GM18867 (cell line): Measurements from ENCODE around the gene DNAI1.
A peak's percentile ranks its signal among the peaks of the same experiment; 100 is the strongest.
"Not testable (repeated sequence)": the region's sequence is repeated elsewhere in the genome, so short reads cannot be mapped to it uniquely, and the experiment has no call there.

Experiments
- ATAC-seq: cut with Tn5 transposase; IDR thresholded peaks from one replicate; pipeline ENCODE4 v1.9.1; 2021; ENCODE audit warnings: mild to moderate bottlenecking, moderate library complexity; ENCODE audit not compliant: unreplicated experiment

DNAI1 gene

DNA sequence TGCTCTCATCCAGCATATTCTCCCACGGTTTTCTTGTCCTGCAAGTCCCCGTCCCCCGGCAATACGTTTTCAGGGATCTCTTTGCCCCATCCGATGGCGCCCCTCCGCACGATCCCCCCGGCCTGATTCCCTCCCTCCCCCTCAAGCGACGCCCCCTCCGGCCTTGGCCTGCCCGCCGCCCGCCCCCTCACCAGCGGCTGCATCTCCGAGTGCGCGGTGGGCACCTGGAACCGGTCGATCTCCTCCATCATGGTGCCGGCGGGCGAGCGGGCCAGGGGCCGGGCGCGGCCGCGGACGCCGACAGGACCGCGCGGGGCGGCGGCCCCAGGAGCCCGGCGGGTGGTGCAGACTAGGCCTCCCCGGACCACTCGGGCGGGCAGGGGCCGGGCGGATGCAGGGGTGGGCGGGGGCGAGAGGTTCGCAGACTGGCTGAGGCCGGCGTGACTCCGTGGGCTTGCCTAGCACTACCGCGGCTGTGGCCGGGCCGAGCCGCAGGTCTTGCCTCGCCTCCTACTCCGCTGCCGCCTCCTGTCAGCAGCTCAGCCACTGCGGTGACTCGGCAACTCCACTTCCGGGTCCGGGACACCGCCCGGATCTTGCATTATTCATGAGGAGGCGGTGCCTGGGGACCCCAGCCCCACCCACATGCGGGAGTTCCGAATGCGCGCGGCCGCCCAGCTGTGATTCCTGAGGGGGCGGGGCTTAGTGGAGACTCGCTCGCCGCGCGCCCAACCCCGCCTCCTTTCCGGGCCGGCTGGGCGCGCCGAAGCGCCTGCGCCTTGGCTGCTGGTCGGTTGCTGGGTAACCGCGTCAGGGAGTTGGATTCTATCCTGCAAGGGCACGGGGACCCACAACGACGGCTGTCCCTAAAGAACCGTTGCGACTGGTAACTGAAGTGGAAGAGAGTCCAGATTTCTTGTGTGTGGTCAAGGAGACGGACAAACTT lies at the start of gene DNAI1, which contains the start of gene FAM219A:
Gene DNAI1, plus strand, starts transcription at position 793 of the 946 bp plus-strand sequence. CDS start 201 bp downstream, outside the sequence.
Gene FAM219A, minus strand, starts transcription at position 558 of the 946 bp plus-strand sequence. Its CDS starts 307 bp downstream, at position 251.
- ATAC-seq = peak; percentile 98

DNA sequence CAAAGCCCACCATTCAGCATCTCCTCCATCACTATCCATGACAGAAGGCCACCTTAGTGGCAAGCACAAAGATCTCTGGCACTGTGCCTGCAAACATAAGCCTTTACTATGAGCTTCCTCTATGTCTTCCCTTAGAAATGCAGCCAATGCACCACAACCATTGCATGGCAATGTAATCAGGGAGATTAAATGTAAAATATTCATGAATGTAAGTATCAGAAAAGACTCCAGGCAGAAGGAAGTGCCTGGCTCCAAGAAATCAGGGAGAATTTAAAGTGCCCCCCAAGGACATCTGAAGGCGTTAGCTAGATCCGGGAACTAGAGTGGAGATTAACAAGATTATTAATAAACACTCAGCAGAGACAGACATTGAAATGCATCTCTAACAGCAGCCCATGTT lies 49.5 kb upstream of the DNAI1 start:
- ATAC-seq = no peak

DNA sequence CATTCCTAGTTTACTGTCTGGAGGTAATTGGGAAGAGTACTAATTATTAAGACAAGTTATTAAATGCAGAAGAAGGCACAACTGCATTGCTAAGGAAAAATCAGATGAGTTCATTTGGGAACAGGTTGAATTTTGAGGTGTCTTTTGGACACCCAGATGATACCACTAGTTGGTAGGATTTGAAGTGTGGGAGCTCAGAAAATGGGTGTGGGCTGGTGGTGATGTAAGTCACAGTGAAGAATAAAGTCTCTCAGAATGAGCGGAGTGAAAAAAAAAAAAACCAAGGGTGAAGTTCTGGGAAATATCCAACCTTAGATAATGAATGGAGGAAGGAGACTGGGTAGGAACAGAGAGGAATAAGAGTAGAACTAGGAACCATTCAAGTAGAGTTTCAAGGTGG lies 46.3 kb upstream of the DNAI1 start:
- ATAC-seq = no peak

DNA sequence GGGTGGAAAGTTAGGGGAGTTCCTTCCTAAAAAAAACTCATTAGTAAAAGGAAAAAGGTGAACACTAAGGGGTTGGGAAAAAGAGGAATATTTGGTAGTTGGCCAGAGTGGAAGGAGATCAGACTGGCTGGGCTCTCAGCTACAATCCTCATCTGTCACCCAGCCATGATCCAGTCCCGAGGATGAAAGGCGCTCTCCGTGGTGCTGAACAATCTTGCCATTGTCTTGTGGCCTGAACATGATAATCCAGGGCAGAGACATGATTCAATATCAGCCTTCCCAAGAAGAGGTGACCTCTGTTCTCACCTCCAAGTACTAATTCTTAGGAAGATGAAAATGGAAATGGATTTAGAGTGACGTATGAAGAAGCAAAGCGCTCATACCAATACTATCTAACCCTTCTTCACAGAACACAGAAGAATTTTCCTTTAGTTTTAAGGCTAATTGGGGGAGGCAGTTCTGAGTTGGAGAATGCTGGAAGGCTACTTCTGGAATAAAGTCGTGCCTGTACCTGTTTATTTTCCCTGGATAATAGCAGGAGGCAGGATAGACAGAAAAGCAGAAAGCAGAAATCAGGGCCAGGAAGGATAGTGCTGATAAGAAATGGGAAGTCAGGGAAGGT lies 45.3 kb upstream of the DNAI1 start:
- ATAC-seq = no peak

DNA sequence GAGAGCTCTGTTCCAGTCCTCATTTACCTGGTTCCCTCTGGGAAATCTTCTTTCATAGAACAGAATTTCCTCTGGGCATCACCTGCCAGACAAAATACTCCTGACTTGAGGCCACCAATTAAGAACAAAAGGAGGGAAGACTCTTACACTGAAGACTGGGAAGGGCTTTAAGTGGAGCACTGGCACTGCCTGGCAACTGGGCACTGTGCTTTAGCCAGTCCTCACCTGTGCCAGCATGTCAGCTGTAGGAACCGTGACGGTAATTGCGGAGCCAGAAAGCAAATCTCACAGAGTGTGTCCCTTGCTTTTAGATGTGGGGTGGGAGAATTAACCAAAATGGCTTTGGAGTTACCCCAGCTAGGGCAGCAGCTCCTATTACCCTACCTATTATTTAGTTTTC lies 40.9 kb upstream of the DNAI1 start:
- no peak for ATAC-seq

DNA sequence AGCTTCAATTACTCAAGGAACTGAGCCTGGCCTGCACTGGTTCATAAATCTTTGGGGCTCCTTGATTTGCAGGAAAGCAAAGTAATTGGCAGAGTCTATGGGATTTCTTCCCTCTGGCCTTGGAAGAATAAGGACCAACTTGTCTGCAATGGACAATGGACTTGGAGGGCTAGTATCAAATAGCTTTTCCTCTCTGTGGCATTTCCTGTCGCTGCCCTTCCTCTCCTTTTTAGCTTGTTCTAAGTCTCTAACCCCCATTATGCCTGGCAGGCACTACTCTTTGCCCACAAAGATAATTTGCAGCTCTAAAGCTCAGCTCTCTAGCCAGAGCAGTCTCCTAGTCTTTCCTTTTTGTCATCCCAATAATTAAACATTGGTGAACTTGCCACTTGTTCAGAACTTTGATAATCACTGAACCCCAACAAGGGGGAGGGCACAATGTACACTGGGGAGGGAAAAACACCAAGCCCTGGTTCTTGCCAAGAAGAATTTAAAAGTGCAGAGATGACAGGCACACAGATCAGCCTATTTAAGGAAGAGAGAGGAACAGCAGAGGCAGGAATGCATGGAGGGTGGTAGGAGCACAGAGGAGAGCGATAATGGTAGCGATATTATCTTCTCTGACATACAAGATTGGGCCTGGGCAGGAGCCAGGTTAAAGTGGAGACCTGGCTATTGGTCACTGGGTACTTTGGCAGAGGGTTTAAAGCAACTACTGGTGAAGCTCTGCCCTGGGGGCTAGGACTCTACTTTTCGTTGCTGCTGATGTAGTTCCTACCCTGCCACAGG lies 38.7 kb upstream of the DNAI1 start:
- no peak for ATAC-seq

GRCh38 chr9:34426347-34427074 lies 32.1 kb upstream of the DNAI1 start:
- ATAC-seq = no peak

GRCh38 chr9:34428325-34428958 lies 30.2 kb upstream of the DNAI1 start:
- ATAC-seq = no peak

- no peak for ATAC-seq
Measured at GRCh38 chr9:34430843-34431437, 27.7 kb upstream of the DNAI1 start.

DNA sequence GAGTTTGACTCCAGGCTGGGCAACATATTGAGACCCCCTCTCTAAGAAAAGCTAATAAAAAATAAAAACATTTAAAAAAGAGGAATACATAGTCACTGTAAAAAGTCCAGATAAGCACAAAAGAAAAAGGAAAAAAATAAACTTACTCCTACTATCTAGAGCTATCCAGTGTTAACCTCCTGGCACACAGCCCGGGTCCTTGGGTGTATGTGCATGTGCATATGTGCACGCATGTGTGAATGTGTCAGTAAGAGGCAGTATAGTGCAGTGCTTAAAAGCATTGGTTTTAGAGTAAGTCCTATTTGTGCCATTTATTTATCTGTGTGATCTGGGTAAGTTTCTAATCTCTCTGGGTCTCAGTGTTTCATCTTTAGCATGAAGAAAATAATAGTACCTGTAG lies 26.9 kb upstream of the DNAI1 start:
- ATAC-seq = no peak

DNA sequence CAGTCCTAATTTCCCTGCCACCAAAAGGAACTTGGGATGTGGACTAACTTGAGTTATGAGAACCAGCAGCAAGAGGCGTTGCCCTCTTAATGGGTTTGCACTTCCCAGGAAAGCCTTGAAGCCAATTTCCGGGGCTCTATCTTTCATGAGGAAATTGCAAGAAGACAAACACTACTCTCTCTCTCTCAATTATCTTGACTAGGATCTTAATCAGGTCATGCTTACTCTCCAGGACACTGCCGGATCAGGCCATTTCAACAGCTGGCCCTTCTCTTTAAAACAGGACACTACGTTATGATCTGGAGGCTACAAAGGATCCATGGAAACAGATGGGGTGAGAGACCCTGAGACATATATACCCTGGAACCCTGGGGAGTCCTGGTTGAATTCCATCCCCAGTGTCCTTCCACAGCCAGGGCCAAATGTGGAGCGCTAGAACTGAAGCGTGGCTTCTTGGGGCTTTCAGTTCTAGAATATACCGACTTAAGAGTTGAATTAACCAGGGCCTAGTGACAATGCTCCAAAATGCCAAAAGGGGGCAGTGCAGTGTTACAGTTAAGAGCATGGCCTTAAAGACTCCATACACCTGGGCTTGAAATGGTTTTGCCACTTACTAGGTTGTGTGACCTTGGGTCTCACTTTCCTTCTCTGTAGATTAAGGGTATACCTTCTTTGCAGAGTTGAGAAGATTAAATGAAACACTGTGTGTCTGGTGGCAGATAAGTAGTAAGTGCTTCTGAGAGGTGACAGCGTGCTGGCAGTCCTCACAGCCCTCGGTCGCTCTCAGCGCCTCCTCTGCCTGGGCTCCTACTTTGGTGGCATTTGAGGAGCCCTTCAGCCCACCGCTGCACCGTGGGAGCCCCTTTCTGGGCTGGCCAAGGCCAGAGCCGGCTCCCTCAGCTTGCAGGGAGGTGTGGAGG lies 21.3 kb upstream of the DNAI1 start:
- ATAC-seq = peak; percentile 66

- ATAC-seq = not testable (repeated sequence)
Measured at GRCh38 chr9:34437926-34438307, 20.7 kb upstream of the DNAI1 start.

GRCh38 chr9:34438465-34438864 lies 20.1 kb upstream of the DNAI1 start:
- not testable (repeated sequence) for ATAC-seq

- no peak for ATAC-seq
Measured at GRCh38 chr9:34440017-34440416, 18.6 kb upstream of the DNAI1 start.

DNA sequence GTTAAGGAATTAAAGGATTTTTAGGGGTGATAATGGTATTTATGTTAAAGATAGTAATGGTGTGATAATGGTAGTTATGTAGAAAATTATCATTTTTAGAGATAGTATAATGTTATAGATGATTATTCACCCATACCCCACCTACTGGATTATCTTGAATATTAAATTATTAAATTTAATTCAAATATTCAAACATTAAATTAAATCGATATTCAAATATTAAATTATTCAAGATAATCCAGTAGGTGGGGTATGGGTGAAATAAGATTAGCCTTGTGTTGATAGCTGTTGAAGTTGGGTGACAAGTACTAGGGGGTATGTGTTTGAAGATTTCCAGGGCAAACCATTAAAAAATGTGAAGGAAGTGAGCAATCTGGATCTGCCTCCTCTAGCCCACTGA lies 15.8 kb upstream of the DNAI1 start:
- no peak for ATAC-seq

GRCh38 chr9:34443533-34443932 lies 15.1 kb upstream of the DNAI1 start:
- ATAC-seq = no peak

DNA sequence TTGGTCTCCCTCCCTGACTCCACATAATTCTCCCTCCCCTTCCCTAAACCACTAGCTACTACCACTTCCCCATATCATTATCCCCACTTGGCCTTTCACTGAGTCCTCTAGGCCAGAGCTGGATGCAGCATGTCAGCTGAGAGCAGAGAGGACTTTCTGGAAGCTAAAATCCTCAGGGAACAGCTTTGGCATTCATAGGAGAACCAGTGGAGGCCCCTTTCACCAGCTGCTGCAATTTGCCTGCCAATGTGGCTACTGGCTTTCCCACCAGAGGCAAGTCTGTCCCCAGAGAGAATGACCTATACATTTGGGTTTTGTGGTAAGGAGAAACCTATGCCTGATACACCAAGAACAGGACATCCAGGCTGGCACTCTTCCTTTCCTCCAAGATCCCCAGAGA lies 14.6 kb upstream of the DNAI1 start:
- ATAC-seq = no peak

DNA sequence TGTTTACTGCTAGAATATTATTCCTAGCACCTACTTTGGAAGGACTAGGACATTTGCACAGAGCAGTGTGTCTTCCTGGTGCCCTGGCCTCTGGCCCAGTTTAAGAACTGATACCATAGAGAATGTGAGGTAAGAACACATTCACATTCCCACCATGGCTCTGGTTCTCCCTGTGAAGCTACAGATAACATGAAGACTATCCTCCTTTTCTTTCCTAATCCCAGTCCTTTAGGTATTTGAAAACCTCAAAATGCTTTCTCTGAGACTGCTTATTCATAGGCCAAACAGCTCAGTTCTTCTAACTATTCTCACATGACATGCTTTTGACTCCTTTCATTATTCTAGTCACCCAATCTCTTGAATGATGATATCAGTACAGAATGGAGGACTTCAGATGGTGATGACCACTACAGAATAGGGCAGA lies 12.1 kb upstream of the DNAI1 start:
- no peak for ATAC-seq

DNA sequence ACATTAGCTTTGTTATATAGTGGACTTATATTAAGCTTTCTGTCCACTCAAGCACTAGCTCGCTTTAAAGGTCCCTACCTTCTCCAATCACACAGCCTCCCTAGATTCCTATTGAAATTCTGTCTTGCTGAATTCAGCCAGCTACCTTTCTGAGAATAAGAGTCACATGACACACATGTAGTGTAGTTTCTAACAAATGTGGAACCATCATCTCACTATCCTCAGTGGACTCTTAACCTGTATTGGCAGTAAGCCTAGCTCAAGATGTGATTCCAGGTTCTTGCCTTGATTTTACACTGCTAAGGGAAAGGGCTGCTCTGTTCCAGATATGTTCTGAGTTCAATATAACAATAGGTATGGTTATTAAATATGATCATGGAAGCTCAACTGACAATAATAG lies 11.7 kb upstream of the DNAI1 start:
- ATAC-seq = no peak
